ENCODE data around the gene ESPL1. TPM values are rescaled to one million over a fixed set of nuclear protein-coding genes. Genes with fewer than 3 reads are reported as not detected.

ESPL1 gene
- total RNA-seq, 1 donor from 2014 or later = 0.35 TPM

DNA sequence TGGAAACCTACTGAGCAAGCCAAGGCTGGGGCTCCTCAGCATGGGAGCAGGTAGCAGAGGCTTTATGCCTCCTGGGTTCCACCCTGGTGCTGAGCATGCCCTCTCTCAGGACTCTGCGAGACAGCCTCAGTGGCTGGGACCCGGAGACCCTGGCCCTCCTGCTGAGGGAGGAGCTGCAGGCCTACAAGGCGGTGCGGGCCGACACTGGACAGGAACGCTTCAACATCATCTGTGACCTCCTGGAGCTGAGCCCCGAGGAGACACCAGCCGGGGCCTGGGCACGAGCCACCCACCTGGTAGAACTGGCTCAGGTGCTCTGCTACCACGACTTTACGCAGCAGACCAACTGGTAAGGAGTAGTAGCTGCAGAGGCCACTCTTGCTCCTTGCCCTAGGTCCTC lies 8.4 kb downstream of the ESPL1 start:
- no peaks in the 10 kb centered on the region for H3K4me1 ChIP-seq
- no peak overlapping the region for H3K27ac ChIP-seq
- H3K4me3 ChIP-seq = no peak overlapping the region
- intact Hi-C loops (cut with DNase I) = no loop called here
- no peak for TF ChIP-seq CTCF (IDR thresholded peaks at IDR 0.05)
- H3K9me3 ChIP-seq = no peaks in the 10 kb centered on the region
- DNase-seq (no peak), ATAC-seq (peak; percentile 22)
- no peaks in the 10 kb centered on the region for H3K27me3 ChIP-seq
- no peaks in the 10 kb centered on the region for H3K36me3 ChIP-seq

GRCh38 chr12:53277981-53278380 lies 9.9 kb downstream of the ESPL1 start:
- Histone ChIP-seq H3K4me1 (no peaks in the 10 kb centered on the region), H3K36me3 (no peaks in the 10 kb centered on the region), H3K4me3 (no peak overlapping the region), H3K27ac (no peak overlapping the region), H3K27me3 (no peaks in the 10 kb centered on the region), H3K9me3 (no peaks in the 10 kb centered on the region)
- ATAC-seq = no peak
- no peak for DNase-seq
- TF ChIP-seq CTCF (IDR thresholded peaks at IDR 0.05) = no peak
- intact Hi-C loops (cut with DNase I) = no loop called here

DNA sequence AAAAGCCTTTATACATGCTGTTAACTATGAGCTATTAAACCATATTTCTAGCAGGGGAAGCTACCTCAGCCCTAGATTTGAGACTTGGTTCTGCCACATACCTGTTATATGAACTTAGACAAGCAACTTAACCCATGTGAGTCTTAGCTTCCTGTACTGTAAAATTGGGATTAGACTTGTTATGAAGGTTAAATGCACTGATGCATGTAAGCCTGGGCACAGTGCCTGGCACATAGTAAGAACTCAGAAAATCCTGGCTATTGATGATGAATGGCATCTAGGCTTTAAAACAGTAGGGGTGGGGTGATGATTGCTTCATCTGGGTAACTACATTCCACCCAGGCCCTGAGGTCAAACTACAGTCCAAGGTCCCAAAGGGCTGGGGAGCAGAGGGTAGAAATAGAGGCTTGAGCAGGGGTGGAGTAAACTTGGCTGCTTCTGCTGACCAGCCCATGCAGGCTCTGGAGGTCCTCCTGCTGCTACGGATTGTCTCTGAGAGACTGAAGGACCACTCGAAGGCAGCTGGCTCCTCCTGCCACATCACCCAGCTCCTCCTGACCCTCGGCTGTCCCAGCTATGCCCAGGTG lies 11.3 kb downstream of the ESPL1 start:
- no peak for DNase-seq
- ATAC-seq = no peak
- Histone ChIP-seq H3K36me3 (no peaks in the 10 kb centered on the region), H3K27ac (no peak overlapping the region), H3K27me3 (no peaks in the 10 kb centered on the region), H3K4me3 (no peak overlapping the region), H3K9me3 (no peaks in the 10 kb centered on the region), H3K4me1 (no peaks in the 10 kb centered on the region)
- TF ChIP-seq CTCF (IDR thresholded peaks at IDR 0.05) = no peak
- intact Hi-C loops (cut with DNase I) = no loop called here

DNA sequence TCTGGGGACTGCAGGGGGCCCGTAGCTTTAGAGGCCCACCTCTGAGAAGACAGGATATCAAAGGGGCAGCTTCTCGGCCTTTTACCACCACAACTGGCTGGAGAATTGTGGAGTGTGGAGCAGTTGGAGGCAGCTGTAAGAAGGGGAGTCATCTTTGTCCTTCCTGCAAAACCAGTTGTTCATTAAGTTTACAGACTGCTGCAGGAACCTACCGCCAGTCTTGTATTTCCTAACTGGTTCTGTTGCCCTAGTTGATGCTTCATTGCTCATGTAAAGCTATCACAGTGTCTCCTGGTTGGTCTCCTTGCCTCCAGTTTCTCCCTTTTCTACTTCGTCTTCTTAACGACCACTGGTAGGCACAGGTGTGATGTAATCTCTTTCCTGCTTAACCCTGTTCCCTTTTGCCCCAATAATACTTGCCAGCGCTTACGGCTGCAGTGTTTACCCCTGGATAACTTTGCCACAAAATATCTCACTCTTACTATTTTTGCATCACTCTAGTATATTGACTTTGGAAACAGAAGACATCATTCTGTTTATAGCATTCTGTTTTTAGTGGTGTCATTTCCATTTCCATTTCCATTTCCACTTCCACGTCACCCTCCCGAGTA lies 11.9 kb downstream of the ESPL1 start:
- Histone ChIP-seq H3K4me3 (no peak overlapping the region), H3K27me3 (no peaks in the 10 kb centered on the region), H3K27ac (no peak overlapping the region), H3K4me1 (no peaks in the 10 kb centered on the region), H3K36me3 (no peaks in the 10 kb centered on the region), H3K9me3 (no peaks in the 10 kb centered on the region)
- DNase-seq (no peak), ATAC-seq (no peak)
- intact Hi-C loops (cut with DNase I) = loop anchor here (10.0 kb wide), 1 partner anchor 65 kb away; no protein-coding TSS in a partner anchor
- no peak for TF ChIP-seq CTCF (IDR thresholded peaks at IDR 0.05)

DNA sequence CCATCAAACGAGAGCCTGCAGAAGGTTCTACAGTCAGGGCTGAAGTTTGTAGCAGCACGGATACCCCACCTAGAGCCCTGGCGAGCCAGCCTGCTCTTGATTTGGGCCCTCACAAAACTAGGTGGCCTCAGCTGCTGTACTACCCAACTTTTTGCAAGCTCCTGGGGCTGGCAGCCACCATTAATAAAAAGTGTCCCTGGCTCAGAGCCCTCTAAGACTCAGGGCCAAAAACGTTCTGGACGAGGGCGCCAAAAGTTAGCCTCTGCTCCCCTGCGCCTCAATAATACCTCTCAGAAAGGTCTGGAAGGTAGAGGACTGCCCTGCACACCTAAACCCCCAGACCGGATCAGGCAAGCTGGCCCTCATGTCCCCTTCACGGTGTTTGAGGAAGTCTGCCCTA lies 18.3 kb downstream of the ESPL1 start:
- H3K36me3 ChIP-seq = no peaks in the 10 kb centered on the region
- ATAC-seq = no peak
- TF ChIP-seq CTCF (IDR thresholded peaks at IDR 0.05) = no peak
- no peak for DNase-seq
- H3K27me3 ChIP-seq = no peaks in the 10 kb centered on the region
- no peak overlapping the region for H3K4me3 ChIP-seq
- no peaks in the 10 kb centered on the region for H3K9me3 ChIP-seq
- intact Hi-C loops (cut with DNase I) = loop anchor here (10.0 kb wide), 1 partner anchor 72 kb away; no protein-coding TSS in a partner anchor
- no peaks in the 10 kb centered on the region for H3K4me1 ChIP-seq
- H3K27ac ChIP-seq = no peak overlapping the region

Measured in upper lobe of right lung (tissue), 1 donor.